Stimulated activated CD8-positive, alpha-beta memory T cell treated with anti-CD3 and anti-CD28 coated beads, Interleukin-7, amount 100 ng/mL, for 24 hours (primary cell): ENCODE measurements around the gene VSIR.

ENCODE experiments used
- DNase-seq: peaks from one replicate; pipeline ENCODE4 v3.0.0-alpha.2; 2020; ENCODE audit warnings: low read depth

The VSIR gene

GRCh38 chr10:71727738-71728737 lies 45.3 kb downstream of the VSIR start:
- DNase-seq, result no peak

GRCh38 chr10:71727105-71727737 lies 46.1 kb downstream of the VSIR start:
- DNase-seq, result peak; percentile 36

GRCh38 chr10:71726580-71727104 lies 46.7 kb downstream of the VSIR start:
- peak; percentile 29 for DNase-seq

- peak; percentile 58 for DNase-seq
Observed at GRCh38 chr10:71725998-71726579, 47.2 kb downstream of the VSIR start.

- no peak for DNase-seq
Observed at GRCh38 chr10:71725249-71725648, 48.1 kb downstream of the VSIR start.

GRCh38 chr10:71724539-71724938 lies 48.8 kb downstream of the VSIR start:
- DNase-seq, result no peak

GRCh38 chr10:71723311-71723710 lies 50.0 kb downstream of the VSIR start:
- no peak for DNase-seq

GRCh38 chr10:71722849-71723248 lies 50.5 kb downstream of the VSIR start:
- DNase-seq, result no peak

GRCh38 chr10:71721313-71721712 lies 52.0 kb downstream of the VSIR start:
- DNase-seq, result no peak

GRCh38 chr10:71720288-71720687 lies 53.0 kb downstream of the VSIR start:
- DNase-seq, result no peak

- no peak for DNase-seq
Observed at GRCh38 chr10:71719464-71720201, 53.7 kb downstream of the VSIR start, which contains the start of gene C10orf105. Gene C10orf105, minus strand, starts transcription at chr10:71719778. Its CDS starts 3,441 bp downstream, at chr10:71716337.

GRCh38 chr10:71719042-71719441 lies 54.3 kb downstream of the VSIR start:
- DNase-seq, result no peak

GRCh38 chr10:71718165-71718698 lies 55.1 kb downstream of the VSIR start:
- DNase-seq, result no peak

- DNase-seq, result no peak
Observed at GRCh38 chr10:71717551-71717951, 55.8 kb downstream of the VSIR start.

GRCh38 chr10:71717056-71717455 lies 56.3 kb downstream of the VSIR start:
- no peak for DNase-seq

GRCh38 chr10:71716426-71716825 lies 56.9 kb downstream of the VSIR start:
- DNase-seq, result no peak

GRCh38 chr10:71715860-71716259 lies 57.5 kb downstream of the VSIR start:
- no peak for DNase-seq

GRCh38 chr10:71715026-71715425 lies 58.3 kb downstream of the VSIR start:
- no peak for DNase-seq

- no peak for DNase-seq
Observed at GRCh38 chr10:71714592-71714991, 58.7 kb downstream of the VSIR start.

GRCh38 chr10:71714031-71714410 lies 59.3 kb downstream of the VSIR start:
- no peak for DNase-seq
